Measurements from ENCODE around the gene ZBTB48. TPM values are rescaled to one million over a fixed set of nuclear protein-coding genes. Genes with fewer than 3 reads are reported as not detected.

The ZBTB48 gene
- total RNA-seq, 1 donor from 2014 or later = 20.0 TPM

- peak overlapping the region; percentile 66 for H3K4me2 ChIP-seq (ENCODE audit: low read length)
- peaks cover 28% of the 10 kb centered on the region for H3K36me3 ChIP-seq (ENCODE audit: insufficient read depth, low read length)
- peaks cover 18% of the 10 kb centered on the region for H3K36me3 Mint-ChIP-seq (ENCODE audit: low read depth, unreplicated experiment)
These were observed 34.3 kb upstream of the ZBTB48 start for GRCh38 chr1:6545276-6546112.

DNA sequence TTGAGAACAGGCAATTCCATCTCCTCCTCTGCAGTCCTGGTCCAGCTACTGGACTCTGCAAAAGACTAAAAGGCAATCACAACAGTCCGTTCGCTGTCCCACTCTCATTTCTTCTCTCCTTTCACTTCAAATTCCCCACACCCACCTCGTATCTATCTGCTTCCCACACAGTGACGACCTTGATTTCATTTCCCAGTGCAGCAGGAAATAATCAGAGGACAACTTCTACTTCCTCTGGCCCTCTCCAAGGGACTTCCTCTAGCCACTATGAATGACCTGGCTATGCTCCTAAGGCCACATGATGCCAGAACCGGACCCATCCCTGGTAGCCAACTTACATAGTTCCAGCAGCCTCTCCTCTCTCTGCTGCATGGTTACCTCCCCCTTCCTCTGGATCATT lies 33.5 kb upstream of the ZBTB48 start:
- Histone ChIP-seq H3K27ac (ENCODE audit: low read depth, low read length) (peak overlapping the region; percentile 82), H3K79me2 (ENCODE audit: insufficient read depth, low read length) (peaks cover 9% of the 10 kb centered on the region), H2AFZ (ENCODE audit: low read depth, low read length) (no peak overlapping the region), H3K9me3 (ENCODE audit: insufficient read depth, low read depth, low read length) (no peaks in the 10 kb centered on the region), H3K9ac (ENCODE audit: low read length) (no peak overlapping the region), H4K20me1 (ENCODE audit: insufficient read depth, low read length) (no peaks in the 10 kb centered on the region), H3K4me1 (ENCODE audit: insufficient read depth, low read length) (peaks cover 14% of the 10 kb centered on the region), H3K4me2 (ENCODE audit: low read length) (no peak overlapping the region), H3K27me3 (ENCODE audit: insufficient read depth, low read length) (no peaks in the 10 kb centered on the region), H3K36me3 (ENCODE audit: insufficient read depth, low read length) (peaks cover 26% of the 10 kb centered on the region), H3K4me3 (ENCODE audit: insufficient read depth, low read depth, low read length) (no peak overlapping the region)
- FAIRE-seq = no peak
- H3K4me1 Mint-ChIP-seq (ENCODE audit: low read depth, unreplicated experiment) = peaks cover 24% of the 10 kb centered on the region
- no peaks in the 10 kb centered on the region for H3K27me3 Mint-ChIP-seq (ENCODE audit: low read depth, unreplicated experiment)
- peaks cover 15% of the 10 kb centered on the region for H3K36me3 Mint-ChIP-seq (ENCODE audit: low read depth, unreplicated experiment)
- TF ChIP-seq EZH2 (IDR thresholded peaks at IDR 0.05; ENCODE audit: insufficient read depth, low read length) = no peak
- TF ChIP-seq, protein P1, sequence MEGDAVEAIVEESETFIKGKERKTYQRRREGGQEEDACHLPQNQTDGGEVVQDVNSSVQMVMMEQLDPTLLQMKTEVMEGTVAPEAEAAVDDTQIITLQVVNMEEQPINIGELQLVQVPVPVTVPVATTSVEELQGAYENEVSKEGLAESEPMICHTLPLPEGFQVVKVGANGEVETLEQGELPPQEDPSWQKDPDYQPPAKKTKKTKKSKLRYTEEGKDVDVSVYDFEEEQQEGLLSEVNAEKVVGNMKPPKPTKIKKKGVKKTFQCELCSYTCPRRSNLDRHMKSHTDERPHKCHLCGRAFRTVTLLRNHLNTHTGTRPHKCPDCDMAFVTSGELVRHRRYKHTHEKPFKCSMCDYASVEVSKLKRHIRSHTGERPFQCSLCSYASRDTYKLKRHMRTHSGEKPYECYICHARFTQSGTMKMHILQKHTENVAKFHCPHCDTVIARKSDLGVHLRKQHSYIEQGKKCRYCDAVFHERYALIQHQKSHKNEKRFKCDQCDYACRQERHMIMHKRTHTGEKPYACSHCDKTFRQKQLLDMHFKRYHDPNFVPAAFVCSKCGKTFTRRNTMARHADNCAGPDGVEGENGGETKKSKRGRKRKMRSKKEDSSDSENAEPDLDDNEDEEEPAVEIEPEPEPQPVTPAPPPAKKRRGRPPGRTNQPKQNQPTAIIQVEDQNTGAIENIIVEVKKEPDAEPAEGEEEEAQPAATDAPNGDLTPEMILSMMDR (IDR thresholded peaks at IDR 0.05; ENCODE audit: insufficient read depth, low read depth, low read length) = no peak
- H3K9me3 Mint-ChIP-seq (ENCODE audit: unreplicated experiment) = no peaks in the 10 kb centered on the region
- no peak for DNase-seq (ENCODE audit: low read depth)
- H3K4me3 Mint-ChIP-seq (ENCODE audit: unreplicated experiment) = no peak overlapping the region
- no peak overlapping the region for H3K27ac Mint-ChIP-seq (ENCODE audit: unreplicated experiment)

More at GRCh38 chr1:6545276-6546112, 34.3 kb upstream of the ZBTB48 start:
- Mint-ChIP-seq H3K27me3 (ENCODE audit: low read depth, unreplicated experiment) (no peaks in the 10 kb centered on the region), H3K4me3 (ENCODE audit: unreplicated experiment) (no peak overlapping the region), H3K4me1 (ENCODE audit: low read depth, unreplicated experiment) (peaks cover 24% of the 10 kb centered on the region), H3K9me3 (ENCODE audit: unreplicated experiment) (no peaks in the 10 kb centered on the region), H3K27ac (ENCODE audit: unreplicated experiment) (peak overlapping the region; percentile 63)
- Histone ChIP-seq H3K9ac (ENCODE audit: low read length) (peak overlapping the region; percentile 62), H3K79me2 (ENCODE audit: insufficient read depth, low read length) (peaks cover 3% of the 10 kb centered on the region), H3K9me3 (ENCODE audit: insufficient read depth, low read depth, low read length) (no peaks in the 10 kb centered on the region), H2AFZ (ENCODE audit: low read depth, low read length) (no peak overlapping the region), H4K20me1 (ENCODE audit: insufficient read depth, low read length) (no peaks in the 10 kb centered on the region), H3K27ac (ENCODE audit: low read depth, low read length) (peak overlapping the region; percentile 82), H3K4me1 (ENCODE audit: insufficient read depth, low read length) (peaks cover 14% of the 10 kb centered on the region), H3K27me3 (ENCODE audit: insufficient read depth, low read length) (no peaks in the 10 kb centered on the region), H3K4me3 (ENCODE audit: insufficient read depth, low read depth, low read length) (peak overlapping the region; percentile 22)
- DNase-seq (ENCODE audit: low read depth) (peak; percentile 57), FAIRE-seq (no peak)
- no peak for TF ChIP-seq EZH2 (IDR thresholded peaks at IDR 0.05; ENCODE audit: insufficient read depth, low read length)
- TF ChIP-seq, protein P1 (IDR thresholded peaks at IDR 0.05; ENCODE audit: insufficient read depth, low read depth, low read length) = no peak

GRCh38 chr1:6547301-6547700 lies 32.5 kb upstream of the ZBTB48 start:
- Histone ChIP-seq H3K4me2 (ENCODE audit: low read length) (no peak overlapping the region), H2AFZ (ENCODE audit: low read depth, low read length) (no peak overlapping the region), H3K9ac (ENCODE audit: low read length) (peak overlapping the region; percentile 4), H3K36me3 (ENCODE audit: insufficient read depth, low read length) (peaks cover 21% of the 10 kb centered on the region), H3K4me3 (ENCODE audit: insufficient read depth, low read depth, low read length) (no peak overlapping the region), H3K9me3 (ENCODE audit: insufficient read depth, low read depth, low read length) (no peaks in the 10 kb centered on the region), H4K20me1 (ENCODE audit: insufficient read depth, low read length) (peaks cover 2% of the 10 kb centered on the region), H3K4me1 (ENCODE audit: insufficient read depth, low read length) (peaks cover 14% of the 10 kb centered on the region), H3K27me3 (ENCODE audit: insufficient read depth, low read length) (no peaks in the 10 kb centered on the region), H3K27ac (ENCODE audit: low read depth, low read length) (no peak overlapping the region), H3K79me2 (ENCODE audit: insufficient read depth, low read length) (peaks cover 13% of the 10 kb centered on the region)
- Mint-ChIP-seq H3K4me1 (ENCODE audit: low read depth, unreplicated experiment) (peaks cover 24% of the 10 kb centered on the region), H3K9me3 (ENCODE audit: unreplicated experiment) (no peaks in the 10 kb centered on the region), H3K4me3 (ENCODE audit: unreplicated experiment) (peak overlapping the region; percentile 31), H3K36me3 (ENCODE audit: low read depth, unreplicated experiment) (peaks cover 12% of the 10 kb centered on the region), H3K27ac (ENCODE audit: unreplicated experiment) (no peak overlapping the region), H3K27me3 (ENCODE audit: low read depth, unreplicated experiment) (no peaks in the 10 kb centered on the region)
- DNase-seq (ENCODE audit: low read depth) (no peak), FAIRE-seq (no peak)
- TF ChIP-seq, protein P1 (IDR thresholded peaks at IDR 0.05; ENCODE audit: insufficient read depth, low read depth, low read length) = peak; percentile 25
- TF ChIP-seq EZH2 (IDR thresholded peaks at IDR 0.05; ENCODE audit: insufficient read depth, low read length) = no peak

Measured in astrocyte (in vitro differentiated cells and primary cell).